DND-41 (cell line): ENCODE measurements around the gene DNAJC27.

ENCODE experiments used
- EZH2 ChIP-seq: IDR thresholded peaks from 3 replicates; pipeline ENCODE4 v1.6.1; 2012; ENCODE audit warnings: borderline replicate concordance, low read depth, mild to moderate bottlenecking, moderate library complexity, low read length, inconsistent platforms; ENCODE audit not compliant: severe bottlenecking
- TF ChIP-seq, protein P1 (sequence below): IDR thresholded peaks from 2 replicates; pipeline ENCODE4 v1.5.1; 2012; ENCODE audit warnings: borderline replicate concordance, low read length, moderate library complexity, mild to moderate bottlenecking; ENCODE audit not compliant: poor library complexity, severe bottlenecking; ENCODE audit errors: extremely low read depth

DNA sequence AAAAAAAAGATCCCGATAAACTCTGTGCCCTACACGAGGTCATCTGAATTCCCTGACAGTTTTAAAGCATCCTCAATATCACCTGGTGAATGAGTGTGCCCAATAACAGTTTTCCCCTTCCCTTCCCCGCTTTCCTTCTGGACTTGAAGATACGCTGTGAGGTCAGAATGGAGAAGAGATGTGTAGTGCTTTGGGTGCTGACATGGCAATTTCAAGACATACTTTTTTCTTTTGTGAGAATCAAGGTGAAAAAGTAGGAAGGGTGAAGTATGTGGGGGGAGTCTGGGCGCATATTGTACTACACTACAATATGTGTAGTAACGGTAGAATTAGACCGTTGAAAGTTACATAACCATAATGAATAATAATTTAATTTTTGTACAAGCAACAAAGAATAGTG lies 21.7 kb downstream of the DNAJC27 start:
- TF ChIP-seq, protein P1, sequence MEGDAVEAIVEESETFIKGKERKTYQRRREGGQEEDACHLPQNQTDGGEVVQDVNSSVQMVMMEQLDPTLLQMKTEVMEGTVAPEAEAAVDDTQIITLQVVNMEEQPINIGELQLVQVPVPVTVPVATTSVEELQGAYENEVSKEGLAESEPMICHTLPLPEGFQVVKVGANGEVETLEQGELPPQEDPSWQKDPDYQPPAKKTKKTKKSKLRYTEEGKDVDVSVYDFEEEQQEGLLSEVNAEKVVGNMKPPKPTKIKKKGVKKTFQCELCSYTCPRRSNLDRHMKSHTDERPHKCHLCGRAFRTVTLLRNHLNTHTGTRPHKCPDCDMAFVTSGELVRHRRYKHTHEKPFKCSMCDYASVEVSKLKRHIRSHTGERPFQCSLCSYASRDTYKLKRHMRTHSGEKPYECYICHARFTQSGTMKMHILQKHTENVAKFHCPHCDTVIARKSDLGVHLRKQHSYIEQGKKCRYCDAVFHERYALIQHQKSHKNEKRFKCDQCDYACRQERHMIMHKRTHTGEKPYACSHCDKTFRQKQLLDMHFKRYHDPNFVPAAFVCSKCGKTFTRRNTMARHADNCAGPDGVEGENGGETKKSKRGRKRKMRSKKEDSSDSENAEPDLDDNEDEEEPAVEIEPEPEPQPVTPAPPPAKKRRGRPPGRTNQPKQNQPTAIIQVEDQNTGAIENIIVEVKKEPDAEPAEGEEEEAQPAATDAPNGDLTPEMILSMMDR: no peak
- TF ChIP-seq EZH2: no peak
